ENCODE results near the gene SF3A1.

SF3A1 gene

GRCh38 chr22:30321461-30321860, 35.2 kb downstream of the SF3A1 start:
- TF ChIP-seq, protein P1, sequence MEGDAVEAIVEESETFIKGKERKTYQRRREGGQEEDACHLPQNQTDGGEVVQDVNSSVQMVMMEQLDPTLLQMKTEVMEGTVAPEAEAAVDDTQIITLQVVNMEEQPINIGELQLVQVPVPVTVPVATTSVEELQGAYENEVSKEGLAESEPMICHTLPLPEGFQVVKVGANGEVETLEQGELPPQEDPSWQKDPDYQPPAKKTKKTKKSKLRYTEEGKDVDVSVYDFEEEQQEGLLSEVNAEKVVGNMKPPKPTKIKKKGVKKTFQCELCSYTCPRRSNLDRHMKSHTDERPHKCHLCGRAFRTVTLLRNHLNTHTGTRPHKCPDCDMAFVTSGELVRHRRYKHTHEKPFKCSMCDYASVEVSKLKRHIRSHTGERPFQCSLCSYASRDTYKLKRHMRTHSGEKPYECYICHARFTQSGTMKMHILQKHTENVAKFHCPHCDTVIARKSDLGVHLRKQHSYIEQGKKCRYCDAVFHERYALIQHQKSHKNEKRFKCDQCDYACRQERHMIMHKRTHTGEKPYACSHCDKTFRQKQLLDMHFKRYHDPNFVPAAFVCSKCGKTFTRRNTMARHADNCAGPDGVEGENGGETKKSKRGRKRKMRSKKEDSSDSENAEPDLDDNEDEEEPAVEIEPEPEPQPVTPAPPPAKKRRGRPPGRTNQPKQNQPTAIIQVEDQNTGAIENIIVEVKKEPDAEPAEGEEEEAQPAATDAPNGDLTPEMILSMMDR (IDR thresholded peaks at IDR 0.05; ENCODE audit: insufficient read depth, missing control alignments), result no peak
- no peak for DNase-seq (ENCODE audit: insufficient read length, low spot score)
- FAIRE-seq, result no peak

DNA sequence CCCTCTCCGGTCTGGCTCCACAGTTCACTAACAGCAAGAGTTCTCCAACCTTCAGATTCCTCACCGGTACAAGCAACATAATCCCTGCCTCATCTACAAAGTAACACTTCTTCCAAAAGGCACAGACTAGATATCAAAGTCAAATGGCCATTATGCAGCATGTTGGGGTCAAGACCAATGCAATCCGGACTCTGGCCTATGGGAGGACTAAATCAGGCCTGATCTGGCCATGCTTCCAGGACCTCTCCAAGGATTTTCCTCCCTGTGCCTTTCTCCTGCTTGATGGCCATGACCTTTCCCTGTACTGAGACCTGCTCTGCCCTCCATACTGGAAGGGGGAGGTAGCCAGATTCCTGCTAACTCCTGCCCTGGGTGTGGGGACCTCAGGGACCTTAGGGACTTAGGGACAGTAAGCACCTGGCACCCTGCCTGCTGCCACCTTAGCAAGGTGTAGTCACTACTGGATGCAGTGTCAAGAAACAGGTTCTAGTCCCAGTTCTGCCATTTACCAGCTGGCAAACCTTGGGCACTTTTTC, 36.6 kb downstream of the SF3A1 start:
- DNase-seq (ENCODE audit: insufficient read length, low spot score) (no peak), FAIRE-seq (no peak)
- TF ChIP-seq, protein P1 (IDR thresholded peaks at IDR 0.05; ENCODE audit: insufficient read depth, missing control alignments), result no peak

DNA sequence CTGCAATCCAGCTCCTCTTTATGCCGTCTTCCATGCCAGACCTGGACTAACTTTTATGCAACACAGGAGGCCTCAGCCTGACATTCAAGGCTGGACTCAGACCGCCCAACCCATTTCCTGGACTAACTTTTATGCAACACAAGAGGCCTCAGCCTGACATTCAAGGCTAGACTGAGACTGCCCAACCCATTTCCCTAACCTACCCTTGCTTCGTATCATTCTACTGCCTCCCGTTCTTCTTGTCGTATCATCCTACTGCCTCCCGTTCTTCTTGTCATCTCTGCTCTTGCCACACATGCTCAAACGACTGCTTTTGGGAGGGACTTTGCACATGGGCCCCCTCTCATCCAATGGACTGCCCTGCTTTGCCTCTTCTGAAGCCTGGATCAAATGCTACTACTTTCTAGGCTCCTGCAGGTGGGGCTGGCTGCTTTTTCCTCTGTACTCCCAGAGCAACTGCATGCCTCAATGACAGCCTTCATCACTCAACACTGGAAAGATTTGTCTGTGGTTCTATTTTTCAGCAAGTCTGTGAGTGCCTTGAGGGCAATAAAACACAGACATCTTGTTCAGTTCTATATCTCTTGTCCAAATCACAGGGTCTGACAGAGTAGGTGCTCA, 37.8 kb downstream of the SF3A1 start:
- TF ChIP-seq, protein P1 (IDR thresholded peaks at IDR 0.05; ENCODE audit: insufficient read depth, missing control alignments), result no peak
- FAIRE-seq (no peak), DNase-seq (ENCODE audit: insufficient read length, low spot score) (no peak)

- DNase-seq (ENCODE audit: insufficient read length, low spot score) (no peak), FAIRE-seq (no peak)
- TF ChIP-seq, protein P1 (IDR thresholded peaks at IDR 0.05; ENCODE audit: insufficient read depth, missing control alignments), result no peak
Observed at GRCh38 chr22:30317778-30318177, 38.9 kb downstream of the SF3A1 start.

DNA sequence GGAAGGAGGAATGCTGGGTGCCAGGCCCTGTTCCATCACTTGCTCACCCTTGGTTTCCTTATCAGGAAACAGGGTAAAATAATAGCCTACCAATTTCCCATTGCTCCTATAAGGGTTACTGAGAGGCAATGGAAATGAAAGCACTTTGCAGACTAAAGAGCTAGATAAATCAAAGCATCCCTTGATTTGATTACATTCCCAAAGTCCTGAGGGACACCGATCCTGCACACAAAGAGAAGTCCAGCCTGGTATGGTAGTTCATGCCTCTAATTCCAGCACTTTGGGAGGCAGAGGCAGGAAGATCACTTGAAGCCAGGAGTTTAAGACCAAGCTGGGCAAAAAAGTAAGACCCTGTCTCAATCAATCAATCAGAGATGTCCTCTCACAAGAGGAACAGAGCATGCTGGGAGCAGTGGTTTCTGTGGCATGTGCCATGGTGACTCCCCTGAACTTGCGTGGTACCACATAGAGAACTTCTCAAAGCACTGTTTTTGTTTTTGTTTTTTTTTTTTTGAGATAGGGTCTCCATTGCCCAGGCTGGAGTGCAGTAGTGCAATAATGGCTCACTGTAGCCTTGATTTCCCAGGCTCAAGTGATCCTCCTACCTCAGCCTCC, 40.6 kb downstream of the SF3A1 start:
- TF ChIP-seq, protein P1 (IDR thresholded peaks at IDR 0.05; ENCODE audit: insufficient read depth, missing control alignments), result no peak
- DNase-seq (ENCODE audit: insufficient read length, low spot score), result no peak
- FAIRE-seq, result no peak

- FAIRE-seq, result no peak
- no peak for DNase-seq (ENCODE audit: insufficient read length, low spot score)
- TF ChIP-seq, protein P1 (IDR thresholded peaks at IDR 0.05; ENCODE audit: insufficient read depth, missing control alignments), result no peak
Observed at GRCh38 chr22:30314915-30315314, 41.8 kb downstream of the SF3A1 start.
